HG03108 (cell line): ENCODE data around the gene PEPD.

ENCODE experiments used
- ATAC-seq: cut with Tn5 transposase; IDR thresholded peaks from one replicate; pipeline ENCODE4 v1.9.1; 2021; ENCODE audit warnings: moderate library complexity; ENCODE audit not compliant: unreplicated experiment

PEPD gene

GRCh38 chr19:33410915-33411401 lies 110.6 kb downstream of the PEPD start:
- ATAC-seq, result no peak

GRCh38 chr19:33409906-33410685 lies 111.5 kb downstream of the PEPD start:
- no peak for ATAC-seq

GRCh38 chr19:33408538-33409434 lies 112.8 kb downstream of the PEPD start:
- no peak for ATAC-seq

GRCh38 chr19:33408116-33408515 lies 113.5 kb downstream of the PEPD start:
- ATAC-seq, result no peak

- ATAC-seq, result no peak
Measured at GRCh38 chr19:33407716-33408115, 113.9 kb downstream of the PEPD start.

GRCh38 chr19:33407140-33407551 lies 114.4 kb downstream of the PEPD start:
- no peak for ATAC-seq

GRCh38 chr19:33406521-33407139 lies 115.0 kb downstream of the PEPD start:
- ATAC-seq, result no peak

GRCh38 chr19:33405553-33406461 lies 115.8 kb downstream of the PEPD start:
- ATAC-seq, result no peak

- no peak for ATAC-seq
Measured at GRCh38 chr19:33405254-33405552, 116.4 kb downstream of the PEPD start.

- ATAC-seq, result no peak
Measured at GRCh38 chr19:33404506-33405253, 116.9 kb downstream of the PEPD start.

GRCh38 chr19:33403973-33404304 lies 117.7 kb downstream of the PEPD start:
- ATAC-seq, result no peak

GRCh38 chr19:33403221-33403972 lies 118.2 kb downstream of the PEPD start:
- ATAC-seq, result no peak

GRCh38 chr19:33402421-33403220 lies 119.0 kb downstream of the PEPD start:
- no peak for ATAC-seq

- ATAC-seq, result no peak
Measured at GRCh38 chr19:33401683-33402420, 119.7 kb downstream of the PEPD start.

GRCh38 chr19:33400856-33401682 lies 120.5 kb downstream of the PEPD start:
- no peak for ATAC-seq

GRCh38 chr19:33399745-33400681 lies 121.6 kb downstream of the PEPD start:
- ATAC-seq, result no peak
